BE2C (cell line): Measurements from ENCODE around the gene FBRSL1.

Source experiments
- DNase-seq: peaks from one replicate; pipeline ENCODE4 v3.0.0-alpha.2; 2020
- H3K27me3 ChIP-seq: fragments of 250-450 bp; sonication (Bioruptor Pico); 2 replicates; pipeline ENCODE4 v1.5.1; 2020; ENCODE audit warnings: mild to moderate bottlenecking
- H3K36me3 ChIP-seq: fragments of 250-450 bp; sonication (Bioruptor Pico); 2 replicates; pipeline ENCODE4 v1.5.1; 2020; ENCODE audit warnings: mild to moderate bottlenecking
- H3K4me1 ChIP-seq: fragments of 250-450 bp; sonication (Bioruptor Pico); 2 replicates; pipeline ENCODE4 v1.5.1; 2020
- H3K4me3 ChIP-seq: 2 replicates; pipeline ENCODE4 v1.5.1; 2011; ENCODE audit warnings: low read depth, low read length
- H3K9me3 ChIP-seq: fragments of 250-450 bp; sonication (Bioruptor Pico); 2 replicates; pipeline ENCODE4 v1.5.1; 2020
- TF ChIP-seq, protein P1 (sequence below): IDR thresholded peaks from 2 replicates; pipeline ENCODE4 v1.5.1; 2012; ENCODE audit warnings: mild to moderate bottlenecking, low read depth, low read length

The FBRSL1 gene

DNA sequence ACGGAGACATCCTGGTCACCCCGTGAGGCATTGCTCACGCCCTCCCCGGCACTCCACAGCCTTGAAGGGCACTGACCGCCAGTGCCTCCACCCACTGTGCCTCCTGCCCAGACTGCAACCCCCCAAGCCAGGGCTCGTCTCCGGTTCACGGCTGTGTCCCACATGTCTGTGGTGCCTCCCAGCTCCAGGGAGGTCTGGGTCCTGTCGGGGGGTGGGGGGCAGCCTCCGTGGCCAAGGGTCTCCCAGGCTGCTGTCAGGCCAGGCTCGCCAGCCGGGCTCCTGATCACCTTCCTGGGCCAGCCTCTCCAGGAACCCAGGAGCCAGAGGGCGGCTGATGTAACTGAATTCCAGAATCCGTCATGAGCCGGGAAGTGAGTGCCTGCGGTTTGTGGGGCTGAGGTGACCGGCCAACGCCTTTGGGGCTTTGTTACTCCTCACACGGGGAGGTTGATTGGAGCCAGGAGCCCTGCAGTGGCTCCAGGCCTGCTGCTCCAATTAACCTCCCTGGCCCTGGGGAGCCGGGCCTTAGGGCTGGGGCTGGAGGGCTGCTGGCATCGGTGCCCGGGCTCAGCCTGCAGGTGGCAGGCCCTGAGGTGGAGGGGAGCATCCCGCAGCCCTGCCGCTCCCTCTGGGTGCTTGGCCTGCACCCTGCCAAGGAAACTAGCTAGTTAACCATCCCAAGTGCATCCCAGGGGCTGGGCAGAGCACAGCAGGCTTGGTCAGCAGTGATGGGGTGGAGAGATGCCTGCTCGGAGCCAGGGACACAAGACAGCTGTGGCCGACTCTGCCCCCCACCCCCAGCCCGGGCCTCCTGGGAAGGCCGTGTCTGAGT is 36.4 kb upstream of the FBRSL1 start:
- Histone ChIP-seq H3K9me3 (no peaks in the 10 kb centered on the region; the same call in 1 of the 2 replicates), H3K27me3 (peaks cover 2% of the 10 kb centered on the region; the same call in 1 of the 2 replicates), H3K36me3 (no peaks in the 10 kb centered on the region), H3K4me1 (no peaks in the 10 kb centered on the region), H3K4me3 (no peak overlapping the region)
- no peak for DNase-seq
- TF ChIP-seq, protein P1, sequence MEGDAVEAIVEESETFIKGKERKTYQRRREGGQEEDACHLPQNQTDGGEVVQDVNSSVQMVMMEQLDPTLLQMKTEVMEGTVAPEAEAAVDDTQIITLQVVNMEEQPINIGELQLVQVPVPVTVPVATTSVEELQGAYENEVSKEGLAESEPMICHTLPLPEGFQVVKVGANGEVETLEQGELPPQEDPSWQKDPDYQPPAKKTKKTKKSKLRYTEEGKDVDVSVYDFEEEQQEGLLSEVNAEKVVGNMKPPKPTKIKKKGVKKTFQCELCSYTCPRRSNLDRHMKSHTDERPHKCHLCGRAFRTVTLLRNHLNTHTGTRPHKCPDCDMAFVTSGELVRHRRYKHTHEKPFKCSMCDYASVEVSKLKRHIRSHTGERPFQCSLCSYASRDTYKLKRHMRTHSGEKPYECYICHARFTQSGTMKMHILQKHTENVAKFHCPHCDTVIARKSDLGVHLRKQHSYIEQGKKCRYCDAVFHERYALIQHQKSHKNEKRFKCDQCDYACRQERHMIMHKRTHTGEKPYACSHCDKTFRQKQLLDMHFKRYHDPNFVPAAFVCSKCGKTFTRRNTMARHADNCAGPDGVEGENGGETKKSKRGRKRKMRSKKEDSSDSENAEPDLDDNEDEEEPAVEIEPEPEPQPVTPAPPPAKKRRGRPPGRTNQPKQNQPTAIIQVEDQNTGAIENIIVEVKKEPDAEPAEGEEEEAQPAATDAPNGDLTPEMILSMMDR: no peak

DNA sequence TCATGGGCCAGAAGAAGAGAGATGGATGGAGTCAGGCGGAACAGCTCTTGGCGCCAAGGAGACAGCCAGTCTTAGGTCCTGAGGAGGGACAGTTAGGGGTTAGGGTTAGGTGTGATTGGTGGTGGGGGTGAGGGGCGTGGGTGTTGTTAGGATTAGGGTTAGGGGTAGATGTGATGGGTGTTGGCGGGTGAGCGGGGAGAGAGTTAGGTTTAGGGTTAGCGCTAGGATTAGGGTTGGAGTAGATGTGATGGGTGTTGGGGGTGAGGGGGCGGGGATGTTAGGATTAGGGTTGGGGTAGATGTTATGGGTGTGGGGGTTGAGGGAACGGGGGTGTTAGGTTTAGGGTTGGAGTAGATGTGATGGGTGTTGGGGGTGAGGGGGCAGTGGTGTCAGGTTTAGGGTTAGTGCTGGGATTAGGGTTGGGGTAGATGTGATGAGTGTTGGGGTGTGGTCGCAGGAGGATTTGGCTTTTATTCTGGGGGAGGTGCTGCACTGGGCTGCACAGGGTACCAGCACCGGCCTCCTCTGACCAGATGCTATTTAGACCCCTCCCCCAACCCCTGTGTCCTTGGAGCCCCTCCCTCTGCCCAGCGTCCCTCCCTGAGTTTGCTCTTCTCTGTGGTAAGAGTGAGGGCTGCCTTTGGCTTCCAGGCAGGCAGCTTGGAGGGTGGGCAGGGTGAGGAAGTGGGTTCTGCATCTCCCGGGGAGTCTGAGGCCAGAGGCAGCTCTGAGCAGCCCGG is 35.6 kb upstream of the FBRSL1 start:
- TF ChIP-seq, protein P1: no peak
- H3K36me3 ChIP-seq: no peaks in the 10 kb centered on the region
- no peak overlapping the region for H3K4me3 ChIP-seq
- H3K9me3 ChIP-seq: no peaks in the 10 kb centered on the region; the same call in 1 of the 2 replicates
- no peak for DNase-seq
- no peaks in the 10 kb centered on the region for H3K4me1 ChIP-seq
- H3K27me3 ChIP-seq: peaks cover 2% of the 10 kb centered on the region; the same call in 1 of the 2 replicates

DNA sequence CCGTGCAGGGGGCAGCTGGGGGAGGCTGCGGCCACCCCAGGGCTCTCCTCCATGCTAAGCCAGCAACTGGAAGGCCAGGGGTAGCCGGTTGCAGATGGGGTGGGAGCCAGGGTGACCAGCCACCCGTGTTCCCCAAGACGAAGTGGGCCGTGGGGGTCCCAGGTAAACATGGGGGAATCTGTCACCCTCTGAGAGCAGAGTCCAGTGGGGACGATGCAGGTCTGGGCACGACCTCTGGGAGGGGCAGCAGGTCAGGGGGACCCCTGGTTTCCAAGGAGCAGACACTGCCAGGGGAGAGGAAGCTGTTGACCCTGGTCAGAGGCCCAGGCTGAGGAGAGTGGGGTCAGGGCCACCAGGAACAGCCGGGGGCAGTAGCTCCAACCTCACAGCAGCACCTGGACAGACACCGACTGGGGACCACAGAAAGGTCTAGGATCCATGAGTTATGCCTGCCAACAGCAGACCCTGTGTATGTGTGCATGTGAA is 35.0 kb upstream of the FBRSL1 start:
- TF ChIP-seq, protein P1: no peak
- Histone ChIP-seq H3K9me3 (no peaks in the 10 kb centered on the region; the same call in 1 of the 2 replicates), H3K27me3 (peaks cover 2% of the 10 kb centered on the region; the same call in 1 of the 2 replicates), H3K4me3 (no peak overlapping the region), H3K4me1 (no peaks in the 10 kb centered on the region), H3K36me3 (no peaks in the 10 kb centered on the region)
- no peak for DNase-seq

DNA sequence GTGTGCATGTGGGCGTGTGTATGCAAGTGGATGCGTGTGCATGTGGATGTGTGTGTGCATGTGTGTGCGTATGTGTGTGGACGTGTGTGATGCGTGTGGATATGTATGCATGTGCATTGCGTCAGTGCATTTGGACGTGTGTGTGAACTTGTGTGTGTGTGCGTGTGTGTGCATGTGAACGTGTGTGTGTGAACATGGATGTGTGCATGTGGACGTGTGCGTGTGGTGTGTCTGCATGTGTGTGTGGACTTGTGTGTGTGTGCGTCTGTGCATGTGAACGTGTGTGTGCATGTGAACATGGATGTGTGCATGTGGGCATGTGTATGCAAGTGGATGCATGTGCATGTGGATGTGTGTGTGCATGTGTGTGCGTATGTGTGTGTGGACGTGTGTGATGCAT is 34.4 kb upstream of the FBRSL1 start:
- Histone ChIP-seq H3K4me3 (no peak overlapping the region), H3K4me1 (no peaks in the 10 kb centered on the region), H3K27me3 (peaks cover 2% of the 10 kb centered on the region; the same call in 1 of the 2 replicates), H3K9me3 (no peaks in the 10 kb centered on the region; the same call in 1 of the 2 replicates), H3K36me3 (no peaks in the 10 kb centered on the region)
- TF ChIP-seq, protein P1: no peak
- no peak for DNase-seq

DNA sequence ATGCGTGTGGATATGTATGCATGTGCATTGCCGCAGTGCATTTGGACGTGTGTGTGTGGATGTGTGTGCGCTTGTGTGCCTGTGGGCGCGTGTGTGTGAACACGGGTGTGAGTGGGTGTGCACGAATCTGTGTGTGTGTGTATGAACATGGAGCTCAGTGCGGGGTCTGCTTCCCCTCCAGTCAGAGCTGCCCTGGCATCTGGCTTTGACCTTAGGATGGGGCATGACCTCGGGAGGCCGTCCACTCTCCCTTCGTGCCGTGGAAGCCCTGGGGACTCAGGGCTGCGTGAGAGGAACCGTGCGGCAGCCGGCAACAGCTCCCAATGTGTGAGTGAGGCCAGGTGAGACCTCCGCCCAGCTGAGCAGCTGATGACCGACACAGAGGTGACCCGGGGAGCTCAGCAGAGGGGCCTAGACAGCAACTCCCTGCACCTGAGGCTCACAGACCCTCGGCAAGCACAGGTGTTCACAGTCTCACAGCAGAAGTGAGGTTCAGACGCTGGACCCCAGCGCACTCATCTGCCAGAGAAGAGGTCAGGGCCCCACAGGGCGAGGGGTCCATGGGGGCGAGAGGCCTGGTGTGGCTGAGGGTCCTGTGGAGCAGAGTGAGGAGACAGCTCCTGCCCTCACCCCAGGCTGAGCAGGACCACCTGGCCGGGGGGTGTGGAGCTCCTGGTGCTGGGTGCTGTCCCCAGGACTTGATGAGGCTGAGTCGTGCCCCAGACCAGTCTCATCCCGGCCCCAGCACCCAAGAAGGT is 33.6 kb upstream of the FBRSL1 start:
- no peaks in the 10 kb centered on the region for H3K36me3 ChIP-seq
- TF ChIP-seq, protein P1: no peak
- H3K27me3 ChIP-seq: peaks cover 2% of the 10 kb centered on the region; the same call in 1 of the 2 replicates

More for the DNA sequence above, 33.6 kb upstream of the FBRSL1 start:
- DNase-seq: no peak
- Histone ChIP-seq H3K4me3 (no peak overlapping the region), H3K9me3 (no peaks in the 10 kb centered on the region; the same call in 1 of the 2 replicates), H3K4me1 (no peaks in the 10 kb centered on the region)
